HG03139 (cell line): ENCODE measurements around the gene ABLIM3.

Source experiments
- ATAC-seq: cut with Tn5 transposase; IDR thresholded peaks from one replicate; pipeline ENCODE4 v1.9.1; 2021; ENCODE audit not compliant: unreplicated experiment

Gene ABLIM3

DNA sequence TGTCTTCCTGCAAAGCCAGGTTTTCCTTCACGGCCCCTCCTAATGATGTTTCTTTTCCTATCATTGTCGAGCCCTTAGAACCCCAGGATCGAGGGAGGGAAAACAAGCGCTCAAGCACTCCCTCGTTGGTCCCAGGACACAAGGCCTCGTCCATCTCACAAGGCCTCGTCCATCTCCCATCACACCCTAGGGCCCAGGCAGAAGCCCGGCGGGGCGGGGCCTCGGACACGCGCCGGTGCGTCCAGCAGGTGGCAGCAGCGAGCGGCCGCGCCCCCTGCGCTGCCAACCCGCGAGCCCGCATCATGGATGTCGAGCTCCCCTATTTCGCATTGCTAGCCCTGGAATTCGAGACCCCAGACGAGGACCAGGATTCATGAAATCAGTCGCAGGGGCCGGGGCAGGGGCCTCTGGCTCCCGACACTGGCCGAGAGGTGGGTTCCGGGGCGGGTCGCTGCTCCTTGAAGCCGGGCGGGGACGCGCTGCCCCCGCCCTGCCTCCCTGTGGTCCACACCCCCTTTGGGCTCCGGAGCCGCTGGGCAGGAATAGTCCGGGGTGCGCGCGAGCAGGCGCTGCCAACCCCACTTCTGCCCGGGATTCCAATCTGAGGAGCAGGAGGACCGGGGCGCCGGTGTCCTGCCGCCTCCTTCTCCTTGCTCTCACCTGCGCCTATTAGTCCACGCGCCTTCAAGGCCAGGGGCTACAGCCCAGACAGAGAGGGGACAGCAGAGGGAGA, at the start of gene ABLIM3:
ABLIM3 (plus strand) TSS at position 270 of the 733 bp plus-strand sequence. CDS start 603 bp downstream, outside the sequence.
- ATAC-seq = peak; percentile 88

DNA sequence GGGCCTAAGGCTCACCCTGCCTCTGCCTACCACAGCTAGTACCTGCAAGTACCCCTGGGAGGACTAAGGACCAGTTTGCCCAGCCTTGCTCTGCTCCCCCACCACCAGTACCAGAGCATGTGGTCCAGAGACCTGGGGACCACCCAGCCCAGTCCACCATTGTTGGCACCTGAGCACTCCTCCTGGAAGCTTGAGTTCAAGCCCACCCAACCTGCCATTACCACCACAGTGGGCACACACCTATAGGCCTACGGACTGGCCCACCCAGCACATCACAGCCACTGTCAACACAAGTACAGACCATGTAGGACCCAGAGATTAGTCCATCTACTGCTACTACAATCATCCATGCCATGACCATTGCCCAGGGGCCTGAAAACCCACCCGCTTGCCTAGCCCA, 47.7 kb upstream of the ABLIM3 start:
- ATAC-seq = no peak

DNA sequence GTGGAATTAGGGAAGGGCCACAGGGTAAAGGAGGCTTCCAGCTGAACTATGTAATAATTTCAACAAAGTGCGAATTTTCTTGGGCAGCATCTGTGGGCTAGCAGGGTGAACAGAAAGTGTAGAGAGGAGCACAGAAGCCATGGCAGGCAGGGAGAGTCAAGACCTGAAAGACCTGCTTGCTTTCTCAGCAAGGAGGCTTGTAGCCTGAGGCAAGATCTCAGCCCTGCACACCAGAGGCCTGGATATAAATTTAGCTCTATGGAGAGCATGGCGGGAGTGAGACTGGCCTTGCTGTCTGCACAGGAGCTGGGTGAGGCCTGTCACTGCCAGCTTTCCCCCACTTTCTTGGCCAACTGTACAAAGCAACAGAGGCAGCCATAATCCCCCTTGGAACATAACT, 46.3 kb upstream of the ABLIM3 start:
- no peak for ATAC-seq

DNA sequence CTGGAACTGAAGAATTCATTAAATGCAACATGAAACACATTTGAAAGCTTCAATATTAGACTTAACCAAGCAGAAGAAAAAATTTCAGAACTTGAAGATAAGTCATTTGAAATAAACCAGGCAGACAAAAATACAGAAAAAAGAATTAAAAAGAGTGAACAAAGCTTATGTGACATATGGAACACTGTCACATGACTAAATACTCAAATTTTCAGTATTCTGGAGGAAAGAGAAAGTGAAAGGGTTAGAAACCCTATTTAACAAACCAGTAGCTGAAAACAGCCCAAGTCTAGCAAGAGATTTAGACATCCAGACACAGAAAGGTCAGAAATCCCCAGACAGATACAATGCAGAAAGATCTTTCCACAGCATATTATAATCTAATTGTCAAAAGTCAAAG, 41.4 kb upstream of the ABLIM3 start:
- no peak for ATAC-seq

DNA sequence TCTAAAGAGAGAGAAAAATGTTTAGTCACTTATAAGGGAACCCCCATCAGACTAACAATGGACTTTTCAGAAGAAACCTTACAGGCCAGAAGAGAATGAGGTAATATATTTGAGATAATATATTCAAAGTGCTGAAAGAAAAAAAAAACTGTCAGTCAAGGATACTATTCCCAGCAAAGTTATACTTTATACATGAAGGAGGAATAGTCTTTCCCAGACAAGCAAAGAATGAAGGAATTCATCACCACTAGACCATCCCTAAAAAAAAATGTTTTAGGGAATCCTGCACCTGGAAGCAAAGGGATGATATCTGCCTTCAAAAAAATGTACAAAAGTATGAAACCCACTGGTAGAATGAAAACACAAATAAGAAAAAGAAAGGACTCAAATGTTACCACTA, 41.0 kb upstream of the ABLIM3 start:
- ATAC-seq = no peak

DNA sequence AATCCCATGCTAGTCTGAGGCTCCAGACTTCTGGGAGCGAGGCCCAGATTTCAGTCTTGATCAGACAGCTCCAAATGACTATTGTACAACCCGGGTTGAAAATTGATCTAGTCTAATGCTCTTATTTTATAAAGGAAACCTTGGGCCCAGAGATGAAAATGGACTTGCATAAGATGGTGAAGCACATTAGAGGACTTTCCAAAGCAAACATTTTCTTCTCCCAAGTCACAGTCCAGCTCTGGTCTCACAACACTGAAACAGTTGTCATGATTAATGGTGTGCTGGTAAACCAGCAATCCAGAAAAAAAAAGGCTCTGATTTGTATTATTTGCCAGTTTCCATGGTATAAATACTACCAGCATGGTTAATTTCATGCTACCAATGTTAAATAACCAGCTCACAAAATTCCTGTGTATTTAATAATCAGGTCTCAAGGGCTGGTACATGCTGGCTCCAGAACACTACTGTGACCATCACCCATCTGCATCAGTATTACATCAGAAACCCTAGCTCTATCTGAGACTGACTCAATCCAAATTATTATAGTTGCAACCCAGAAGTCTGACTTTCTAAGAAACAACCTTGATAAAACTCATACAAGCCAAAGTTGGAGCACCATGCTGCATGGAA, 32.5 kb upstream of the ABLIM3 start:
- ATAC-seq = no peak

DNA sequence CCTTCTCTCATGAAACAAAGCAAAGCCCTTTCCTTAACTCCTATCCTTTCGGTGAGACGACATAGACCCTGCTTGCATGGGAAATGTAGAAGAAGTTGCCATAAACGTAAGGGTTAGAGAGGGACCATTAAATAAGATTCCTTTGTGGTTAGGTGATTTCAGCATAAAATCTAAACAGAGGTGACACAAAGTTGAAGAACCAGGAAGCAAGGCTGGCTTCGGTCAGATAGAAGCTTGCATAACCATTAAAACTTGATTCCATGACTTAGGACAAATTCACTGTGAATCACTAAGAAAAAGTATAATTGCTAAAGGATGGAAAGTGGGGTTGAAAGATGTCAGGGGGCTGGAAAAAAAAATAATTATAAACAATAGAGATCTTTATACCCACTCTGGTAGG, 30.9 kb upstream of the ABLIM3 start:
- ATAC-seq = no peak

DNA sequence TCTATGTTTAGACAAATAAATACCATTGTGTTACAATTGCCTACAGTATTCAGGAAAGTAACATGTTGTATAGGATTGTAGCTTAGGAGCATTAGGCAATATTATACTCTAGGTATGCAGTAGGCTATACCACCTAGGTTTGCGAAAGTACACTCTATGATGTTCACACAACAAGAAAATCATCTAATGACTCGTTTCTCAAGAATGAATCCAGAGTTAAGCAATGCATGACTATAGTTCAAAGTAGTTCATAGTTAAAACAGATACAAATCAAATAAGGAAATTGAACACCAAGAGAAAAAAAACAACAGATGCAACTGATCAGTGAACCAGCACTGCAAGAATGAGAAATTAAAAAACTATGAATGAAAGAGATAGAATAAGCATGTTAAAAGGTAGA, 27.6 kb upstream of the ABLIM3 start:
- no peak for ATAC-seq

DNA sequence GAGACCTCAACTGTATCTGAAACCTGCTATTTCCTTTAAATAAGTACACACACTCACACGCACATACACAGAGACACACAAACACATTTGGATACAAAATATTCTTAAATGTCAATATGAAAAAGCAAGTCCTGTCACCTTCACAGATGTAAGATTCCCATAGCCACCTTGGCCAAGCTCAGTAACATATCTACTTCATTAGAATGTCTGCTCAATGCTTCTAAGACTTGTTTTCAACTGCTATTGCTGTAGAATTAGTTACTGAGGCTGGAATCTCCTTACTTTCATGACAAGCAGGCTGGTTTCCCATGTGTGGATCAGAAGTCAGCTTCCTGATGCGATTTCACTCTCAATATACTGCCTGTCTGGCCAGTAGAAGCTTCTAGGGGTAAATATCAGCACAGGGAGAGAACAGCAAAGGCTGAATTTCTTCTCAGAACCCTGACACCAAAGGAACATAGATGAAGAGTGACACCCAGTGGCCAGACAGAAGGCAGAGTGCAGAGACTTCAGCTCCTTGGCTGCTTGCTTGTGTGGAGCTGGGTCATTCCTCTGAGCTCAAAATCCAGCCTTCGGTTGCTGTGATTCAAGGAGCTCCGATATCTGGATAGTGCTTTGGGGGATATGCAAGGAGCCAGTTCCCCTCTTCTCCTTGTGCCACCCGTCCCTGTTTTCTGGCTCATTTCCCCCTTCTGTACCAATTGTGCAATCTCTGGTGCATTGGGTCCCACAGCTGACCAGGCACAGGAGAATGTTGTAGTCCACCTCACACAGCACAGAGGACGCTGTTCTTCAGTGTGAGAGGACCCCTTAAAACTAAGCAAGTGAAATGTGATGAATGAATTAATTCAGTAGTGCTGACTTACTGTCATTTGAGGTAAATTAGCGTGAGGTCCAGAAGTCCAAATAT, 26.6 kb upstream of the ABLIM3 start:
- ATAC-seq = no peak

DNA sequence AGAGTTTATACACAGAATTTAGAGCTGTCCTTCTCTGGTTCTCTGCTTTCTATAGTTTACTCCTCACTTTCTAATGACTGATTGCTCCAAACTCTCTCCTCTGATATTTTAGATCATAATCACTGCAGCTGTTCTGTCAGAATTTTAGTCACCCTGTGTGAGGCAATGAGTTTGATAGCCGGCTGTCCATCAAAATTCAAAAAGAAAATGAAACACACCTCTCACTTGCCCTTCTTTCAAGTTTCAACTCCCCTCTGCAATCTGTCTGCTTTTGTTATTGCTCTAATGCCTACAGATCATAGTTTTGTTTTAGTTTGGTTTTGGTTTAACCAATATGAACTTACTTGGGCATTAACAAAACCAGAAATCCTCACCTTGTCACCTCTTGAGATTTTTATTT, 23.3 kb upstream of the ABLIM3 start:
- no peak for ATAC-seq

DNA sequence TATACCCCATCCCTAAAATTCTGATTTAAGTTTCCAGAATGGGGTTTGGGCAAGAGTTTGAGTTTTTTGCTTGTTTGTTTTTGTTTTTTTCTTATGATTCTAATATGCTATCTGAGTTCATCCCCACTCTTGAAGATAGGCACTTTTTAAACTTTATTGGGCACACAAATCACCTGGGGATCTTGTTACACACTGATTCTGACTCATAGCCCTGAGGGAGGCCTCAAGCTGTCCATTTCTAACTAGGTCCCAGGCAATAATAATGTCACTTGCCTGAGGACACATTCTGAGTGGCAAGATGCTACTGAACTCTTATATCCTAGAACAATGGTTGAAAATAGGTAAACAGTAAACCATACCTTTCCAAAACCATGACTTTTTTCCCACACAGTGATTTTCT, 22.8 kb upstream of the ABLIM3 start:
- no peak for ATAC-seq

DNA sequence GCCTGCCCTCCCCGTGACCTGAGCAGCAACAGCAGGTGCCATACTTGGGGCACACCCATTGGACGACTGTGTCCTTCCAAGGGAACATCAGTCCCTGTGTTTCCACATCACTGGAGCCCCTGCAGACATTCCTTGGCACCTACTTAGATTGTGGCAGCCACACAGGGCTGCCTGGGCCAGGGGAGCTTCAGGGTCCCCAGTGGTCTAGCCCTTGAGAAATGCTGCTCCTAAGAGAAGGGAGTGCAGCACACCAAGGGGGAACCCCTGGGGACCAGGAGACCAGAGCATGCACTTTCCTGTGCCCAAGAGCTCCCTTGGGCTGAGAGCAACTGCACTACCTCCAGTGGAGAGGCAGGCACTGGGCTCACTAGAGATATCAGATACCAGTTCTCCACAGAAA, 20.1 kb upstream of the ABLIM3 start:
- ATAC-seq = no peak

DNA sequence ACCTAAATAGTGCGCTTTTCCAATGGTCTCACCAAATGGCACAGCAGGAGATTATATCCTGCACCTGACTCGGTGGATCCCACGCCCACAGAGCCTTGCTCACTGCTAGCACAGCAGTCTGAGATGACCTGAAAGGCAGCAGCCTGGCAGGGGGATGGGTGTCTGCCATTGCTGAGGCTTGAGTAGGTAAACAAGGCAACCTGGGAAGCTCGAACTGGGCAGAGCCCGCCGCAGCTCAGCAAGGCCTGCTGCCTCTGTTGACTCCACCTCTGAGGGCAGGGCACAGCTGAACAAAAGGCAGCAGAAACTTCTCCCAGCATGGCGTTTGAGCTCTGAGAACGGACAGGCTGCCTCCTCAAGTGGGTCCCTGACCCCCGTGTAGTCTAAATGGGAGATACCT, 18.1 kb upstream of the ABLIM3 start:
- ATAC-seq = no peak

DNA sequence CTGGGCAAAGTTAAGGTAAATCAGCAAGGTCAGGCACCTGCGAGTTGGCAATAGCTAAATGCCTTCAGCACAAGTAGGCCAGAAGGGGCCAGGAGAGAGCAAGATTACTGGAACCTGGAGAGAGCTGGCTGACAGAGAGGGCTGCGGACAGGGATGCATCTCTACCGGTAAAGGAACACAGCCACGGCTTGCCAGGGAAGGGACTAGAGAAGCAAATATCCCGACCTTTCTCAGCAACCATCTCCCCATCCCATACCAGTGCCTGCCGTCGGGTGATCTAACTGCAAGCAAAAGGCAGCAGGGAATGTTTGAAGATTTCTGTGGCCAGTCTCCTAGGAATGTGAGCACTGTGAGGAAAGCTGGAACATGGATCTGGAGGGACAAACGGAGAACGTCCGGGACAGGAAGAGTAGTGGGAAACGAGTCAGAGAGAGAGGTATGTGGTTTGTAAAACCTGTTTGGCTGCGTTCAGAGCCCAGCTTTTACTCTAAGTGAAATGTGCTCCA, 15.9 kb upstream of the ABLIM3 start:
- no peak for ATAC-seq

DNA sequence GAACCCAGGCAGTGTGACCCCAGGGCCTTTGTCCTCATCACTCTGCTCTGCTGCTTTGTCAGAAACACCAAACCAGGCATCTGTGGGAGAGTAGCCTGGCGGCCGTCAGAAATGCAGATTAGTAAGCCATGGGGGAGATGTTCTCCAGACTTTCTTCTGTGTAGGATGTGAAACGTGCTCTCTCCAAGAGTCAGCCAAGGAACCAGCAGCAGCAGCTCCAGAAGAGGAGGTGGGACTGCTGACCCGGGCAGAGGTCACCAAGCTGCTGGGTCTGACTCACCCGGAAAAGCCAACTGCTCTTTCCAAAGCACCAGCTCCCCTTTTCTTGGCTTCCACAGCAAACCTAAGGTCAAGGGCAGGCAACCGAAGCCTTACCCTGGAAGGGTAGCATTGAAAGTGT, 14.4 kb upstream of the ABLIM3 start:
- ATAC-seq = no peak

DNA sequence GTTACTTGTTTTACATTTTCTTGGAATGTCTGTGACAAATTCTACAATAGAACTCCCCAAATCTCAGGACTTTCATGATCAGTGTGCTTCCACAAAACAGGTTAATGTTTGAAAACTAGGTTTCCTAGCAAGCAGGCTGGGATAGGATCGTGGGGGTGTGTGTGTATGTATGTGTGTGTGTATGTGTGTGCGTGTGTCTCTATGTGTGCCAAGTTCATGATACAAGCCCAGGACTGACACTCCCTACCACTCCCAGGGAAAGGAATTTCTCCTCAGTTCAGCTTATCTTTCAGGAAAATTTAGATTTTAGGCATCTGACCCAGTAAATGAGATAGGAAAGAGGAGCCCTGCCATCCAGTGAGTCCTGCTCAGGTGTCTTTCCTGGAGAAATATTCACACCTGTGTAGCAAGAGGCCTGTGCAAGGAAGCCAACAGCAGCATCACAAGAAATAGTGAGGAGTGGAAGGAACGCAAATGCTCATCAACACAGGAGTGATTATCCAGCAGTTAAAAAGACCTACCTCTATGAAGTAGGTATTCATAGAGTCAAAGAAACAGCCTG, 13.8 kb upstream of the ABLIM3 start:
- no peak for ATAC-seq

DNA sequence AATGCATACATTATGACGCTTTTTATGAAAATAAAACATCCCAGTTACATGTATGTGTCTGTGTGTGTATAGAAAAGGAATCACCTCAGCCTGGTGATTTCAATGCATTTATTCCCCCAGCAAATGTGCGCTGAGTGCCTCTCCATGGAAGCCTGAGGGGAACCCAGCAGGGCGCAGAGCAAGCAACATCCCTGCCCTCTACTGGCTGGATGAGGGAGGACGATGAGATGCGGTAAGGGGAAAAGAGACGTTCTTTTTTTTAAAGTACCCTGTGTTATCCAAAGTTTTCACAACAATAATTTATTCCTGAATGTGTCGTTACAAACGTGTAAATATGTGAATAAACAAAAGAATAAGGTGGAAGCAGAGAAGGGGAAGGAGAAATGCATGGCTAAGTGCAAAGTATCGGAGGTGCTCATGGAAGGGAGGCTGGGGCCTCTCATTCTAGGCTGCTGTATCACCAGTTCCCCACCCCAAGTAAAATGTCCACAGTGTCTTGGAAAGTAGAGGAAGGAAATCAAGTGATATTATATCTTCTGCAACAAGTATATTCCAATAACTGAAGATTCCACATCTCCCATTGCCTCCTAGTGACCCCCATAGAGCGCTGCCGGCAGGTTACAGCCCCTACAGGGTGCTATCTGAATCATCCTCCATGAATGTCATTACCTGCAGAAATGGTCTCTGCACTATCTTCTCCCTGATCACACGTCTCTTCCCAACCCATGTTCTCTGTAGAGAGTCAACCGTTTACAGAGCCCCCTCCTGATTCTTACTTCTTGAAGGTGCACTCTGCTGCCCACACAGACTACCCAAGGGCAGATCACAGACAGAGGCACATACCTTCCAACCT, 13.0 kb upstream of the ABLIM3 start:
- ATAC-seq = peak; percentile 61

DNA sequence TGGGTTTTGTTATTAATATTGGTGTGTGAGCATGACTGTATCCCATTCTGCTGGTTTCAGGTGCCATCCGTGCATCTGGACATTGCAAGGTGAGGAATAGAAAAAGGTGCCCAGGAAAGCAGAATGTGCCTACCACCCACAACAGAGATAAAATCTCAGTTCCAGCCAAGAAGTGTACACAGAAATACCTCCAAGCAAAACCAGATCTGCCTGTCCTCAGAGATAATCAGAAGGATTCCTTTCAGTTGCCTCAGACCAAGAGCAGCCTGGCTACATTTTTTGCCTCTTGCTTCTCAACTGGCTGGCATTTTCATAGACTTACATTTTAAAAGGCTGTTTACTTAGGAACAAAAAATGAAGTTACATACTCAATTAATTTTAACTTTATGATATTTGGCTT, 12.1 kb upstream of the ABLIM3 start:
- no peak for ATAC-seq

DNA sequence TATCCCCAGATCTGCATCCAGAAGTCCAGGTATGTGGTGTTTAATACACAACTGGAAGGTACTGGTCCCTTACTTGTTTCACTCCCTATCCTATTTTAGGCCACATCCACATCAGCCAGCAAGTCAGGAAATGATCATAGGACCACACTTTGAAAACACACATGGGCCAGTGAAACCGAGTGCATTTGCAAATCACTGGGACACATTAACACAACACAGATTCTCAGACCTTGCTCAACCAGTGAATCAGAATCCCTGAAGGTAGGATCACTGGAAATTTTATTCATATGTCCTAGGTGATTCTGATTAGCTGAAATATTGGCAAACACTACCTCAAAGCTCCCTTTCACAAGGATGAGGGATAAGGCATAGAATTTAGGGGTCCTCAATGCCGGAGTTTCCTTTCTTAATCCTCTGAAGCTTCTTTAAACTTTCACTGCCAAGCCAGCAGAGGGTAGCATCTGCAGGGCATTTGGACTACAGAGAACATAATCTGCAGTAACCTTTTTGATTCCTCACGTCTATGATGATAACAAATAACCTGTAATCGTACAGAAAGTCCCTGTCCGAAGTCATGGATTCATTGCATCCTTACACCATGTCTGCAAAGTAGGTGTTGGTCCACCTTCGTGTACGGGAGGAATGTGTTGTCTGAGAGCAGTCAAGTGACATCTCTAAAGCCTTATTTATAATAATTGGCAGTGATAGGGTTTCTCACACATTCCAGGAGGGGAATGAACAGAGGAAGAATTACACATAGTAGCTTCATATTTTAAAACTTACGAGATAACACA, 11.0 kb upstream of the ABLIM3 start:
- no peak for ATAC-seq

DNA sequence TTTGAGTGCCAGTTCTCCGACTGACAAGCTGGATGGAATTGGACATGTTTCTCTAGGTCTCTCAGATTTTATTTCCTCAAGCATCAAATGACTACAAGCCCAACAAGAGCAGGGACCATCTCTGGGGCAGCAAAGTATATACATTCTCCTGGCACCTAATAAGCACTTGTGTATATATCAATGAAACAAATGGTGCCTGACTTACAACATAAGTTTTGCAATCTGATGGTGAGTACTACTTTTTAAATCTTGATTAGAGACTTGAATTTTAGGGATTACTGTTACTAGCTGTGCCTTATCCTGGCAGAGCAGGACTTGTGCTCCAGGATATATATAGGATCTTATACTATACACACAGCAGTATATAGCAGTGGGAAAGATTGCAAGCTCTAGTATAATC, 8.8 kb upstream of the ABLIM3 start:
- no peak for ATAC-seq
